GM12872 (cell line): ENCODE measurements around the gene SLC37A2.

Source experiments
- CTCF ChIP-seq: IDR thresholded peaks from 3 replicates; pipeline ENCODE4 v1.5.1; 2011; ENCODE audit warnings: low read depth, mild to moderate bottlenecking, low read length, moderate library complexity; ENCODE audit not compliant: insufficient read depth

SLC37A2 gene

GRCh38 chr11:125139778-125140177 is 76.7 kb downstream of the SLC37A2 start:
- no peak for TF ChIP-seq CTCF
